MCF 10A (cell line): ENCODE results near the gene NPDC1. TPM values are rescaled to one million over a fixed set of nuclear protein-coding genes. Genes with fewer than 3 reads are reported as not detected.

ENCODE experiments used
- BruUV-seq: library from RNA; stranded (reverse); fragments of 400-500 nt; replicated peaks from 2 replicates; lab custom pipeline; 2021; lab: Mats Ljungman, UMichigan
- CTCF ChIA-PET: fragments of 300-600 bp; sonication (Branson Sonifier 250); formaldehyde crosslinking; extraction: SDS; loops from one replicate; lab custom pipeline; 2021; ENCODE audit warnings: antibody characterized with exemption, inconsistent platforms; lab: Yijun Ruan, JAX
- POLR2A ChIA-PET: fragments of 300-600, 350-650 bp; sonication (Branson Sonifier 250); formaldehyde crosslinking; extraction: SDS; loops from one replicate; lab custom pipeline; 2020; ENCODE audit warnings: antibody characterized with exemption, inconsistent platforms; lab: Yijun Ruan, JAX
- DNase-seq: peaks from one replicate; pipeline ENCODE4 v3.0.0-alpha.2; 2018; ENCODE audit not compliant: unreplicated experiment
- H3K27ac Mint-ChIP-seq: one replicate; pipeline ENCODE4 v1.8.0; 2022; ENCODE audit warnings: mild to moderate bottlenecking, low read depth, mixed read lengths; ENCODE audit not compliant: unreplicated experiment
- H3K27me3 Mint-ChIP-seq: one replicate; pipeline ENCODE4 v1.8.0; 2022; ENCODE audit warnings: mixed read lengths; ENCODE audit not compliant: insufficient read depth, unreplicated experiment
- H3K36me3 Mint-ChIP-seq: one replicate; pipeline ENCODE4 v1.8.0; 2022; ENCODE audit warnings: mild to moderate bottlenecking, moderate library complexity, mixed read lengths; ENCODE audit not compliant: insufficient read depth, unreplicated experiment
- H3K4me1 Mint-ChIP-seq: one replicate; pipeline ENCODE4 v1.8.0; 2022; ENCODE audit warnings: mixed read lengths; ENCODE audit not compliant: insufficient read depth, unreplicated experiment
- H3K4me3 Mint-ChIP-seq: one replicate; pipeline ENCODE4 v1.8.0; 2022; ENCODE audit warnings: mild to moderate bottlenecking, moderate library complexity, mixed read lengths; ENCODE audit not compliant: unreplicated experiment
- H3K9me3 Mint-ChIP-seq: one replicate; pipeline ENCODE4 v1.8.0; 2022; ENCODE audit warnings: mixed read lengths; ENCODE audit not compliant: unreplicated experiment
- CTCF ChIP-seq: fragments of 200-600 bp; IDR thresholded peaks from one replicate; pipeline ENCODE4 v1.8.0; 2022; ENCODE audit warnings: antibody characterized with exemption, mild to moderate bottlenecking; ENCODE audit not compliant: unreplicated experiment
- intact Hi-C: fragments of 100-400 bp; cut with micrococcal nuclease; formaldehyde crosslinking; loops from 2 replicates; pipeline ENCODE4 v1.14.1; 2022
- total RNA-seq: library from RNA; stranded (reverse); gene quantifications from 2 replicates; pipeline ENCODE4 v1.2.3, GENCODE V29; 2022

Gene NPDC1
- total RNA-seq, 1 experiment from 2014 or later: 161 TPM

- Mint-ChIP-seq H3K36me3 (peaks cover 10% of the 10 kb centered on the region), H3K27me3 (no peaks in the 10 kb centered on the region), H3K9me3 (no peaks in the 10 kb centered on the region), H3K27ac (no peak overlapping the region), H3K4me3 (no peak overlapping the region), H3K4me1 (no peaks in the 10 kb centered on the region)
- TF ChIP-seq CTCF: no peak
- no peak for DNase-seq
- POLR2A ChIA-PET: interaction anchor here (0.8 to 1.5 kb wide), 3 partner anchors 15 to 80 kb away, joined by 3 to 4 read pairs (median 3); no protein-coding TSS in a partner anchor
- BruUV-seq: no TSS peak
- CTCF ChIA-PET: interaction anchor here (0.6 to 2.4 kb wide), 8 partner anchors 8 to 193 kb away, joined by 3 to 12 read pairs (median 5); partner anchors contain the start of genes ABCA2 and FUT7
- intact Hi-C loops: loop anchor here (10.0 kb wide), 1 partner anchor 181 kb away; the partner anchor contains the start of genes CYSRT1, RNF208 and RNF224
Measured at GRCh38 chr9:137044037-137044436, 1.9 kb downstream of the NPDC1 start.

GRCh38 chr9:137042751-137043727, 2.9 kb downstream of the NPDC1 start:
- CTCF ChIA-PET: interaction anchor here (0.6 to 2.4 kb wide), 4 partner anchors 25 to 511 kb away, joined by 3 to 11 read pairs (median 4); no protein-coding TSS in a partner anchor
- BruUV-seq: no TSS peak

GRCh38 chr9:137041124-137041523, 4.9 kb downstream of the NPDC1 start:
- no peak overlapping the region for H3K4me3 Mint-ChIP-seq
- no peaks in the 10 kb centered on the region for H3K27me3 Mint-ChIP-seq
- POLR2A ChIA-PET: no interaction called here
- no TSS peak for BruUV-seq
- DNase-seq: no peak
- no peak for TF ChIP-seq CTCF
- CTCF ChIA-PET: no interaction called here
- intact Hi-C loops: loop anchor here (10.0 kb wide), 1 partner anchor 184 kb away; the partner anchor contains the start of genes CYSRT1, RNF208 and RNF224
- peaks cover 17% of the 10 kb centered on the region for H3K36me3 Mint-ChIP-seq
- H3K27ac Mint-ChIP-seq: no peak overlapping the region
- no peaks in the 10 kb centered on the region for H3K9me3 Mint-ChIP-seq
- H3K4me1 Mint-ChIP-seq: no peaks in the 10 kb centered on the region

More at GRCh38 chr9:137042751-137043727, 2.9 kb downstream of the NPDC1 start:
- no peaks in the 10 kb centered on the region for H3K27me3 Mint-ChIP-seq
- peaks cover 12% of the 10 kb centered on the region for H3K36me3 Mint-ChIP-seq
- DNase-seq: no peak
- no peak overlapping the region for H3K4me3 Mint-ChIP-seq
- no peaks in the 10 kb centered on the region for H3K4me1 Mint-ChIP-seq
- intact Hi-C loops: loop anchor here (10.0 kb wide), 1 partner anchor 182 kb away; the partner anchor contains the start of genes CYSRT1, RNF208 and RNF224
- H3K9me3 Mint-ChIP-seq: no peaks in the 10 kb centered on the region
- no peak for TF ChIP-seq CTCF
- H3K27ac Mint-ChIP-seq: no peak overlapping the region
- POLR2A ChIA-PET: interaction anchor here (1.5 kb wide), 1 partner anchor 14 kb away, joined by 3 read pairs; no protein-coding TSS in a partner anchor

GRCh38 chr9:137040568-137040967, 5.4 kb downstream of the NPDC1 start:
- no TSS peak for BruUV-seq
- intact Hi-C loops: loop anchor here (10.0 kb wide), 1 partner anchor 184 kb away; the partner anchor contains the start of genes CYSRT1, RNF208 and RNF224
- POLR2A ChIA-PET: no interaction called here
- H3K36me3 Mint-ChIP-seq: peaks cover 17% of the 10 kb centered on the region
- CTCF ChIA-PET: no interaction called here
- H3K27ac Mint-ChIP-seq: no peak overlapping the region
- TF ChIP-seq CTCF: no peak
- H3K9me3 Mint-ChIP-seq: no peaks in the 10 kb centered on the region
- no peak overlapping the region for H3K4me3 Mint-ChIP-seq
- H3K4me1 Mint-ChIP-seq: no peaks in the 10 kb centered on the region
- no peak for DNase-seq
- no peaks in the 10 kb centered on the region for H3K27me3 Mint-ChIP-seq
